HAP-1 (cell line): ENCODE results near the gene VSX2.

Experiments
- DNase-seq, 2 experiments: peaks; one replicate each; pipeline ENCODE4 v3.0.0-alpha.2; 2016 to 2020; ENCODE audit warnings: low spot score in 2 of 2
- H3K27me3 ChIP-seq: fragments of 250-450 bp; sonication (Bioruptor Pico); 2 replicates; pipeline ENCODE4 v1.5.1; 2020; ENCODE audit warnings: low read depth, mild to moderate bottlenecking, moderate library complexity
- H3K36me3 ChIP-seq: fragments of 250-450 bp; sonication (Bioruptor Pico); replicated peaks from 2 replicates; pipeline ENCODE4 v1.5.1; 2020; ENCODE audit warnings: mild to moderate bottlenecking
- H3K4me1 ChIP-seq: fragments of 250-450 bp; sonication (Bioruptor Pico); 2 replicates; pipeline ENCODE4 v1.5.1; 2020; ENCODE audit warnings: mild to moderate bottlenecking
- H3K4me3 ChIP-seq: fragments of 250-450 bp; sonication (Bioruptor Pico); 2 replicates; pipeline ENCODE4 v1.5.1; 2020; ENCODE audit warnings: mild to moderate bottlenecking, moderate library complexity
- H3K9me3 ChIP-seq: fragments of 250-450 bp; sonication (Bioruptor Pico); 2 replicates; pipeline ENCODE4 v1.5.1; 2020; ENCODE audit warnings: mild to moderate bottlenecking, moderate library complexity
- in situ Hi-C: fragments of 300-500 bp; cut with MboI; formaldehyde crosslinking; loops from 3 replicates; pipeline ENCODE4 v1.14.3; 2020; ENCODE audit warnings: low sequenced_read_pairs, inconsistent platforms, mixed read lengths

The VSX2 gene

DNA sequence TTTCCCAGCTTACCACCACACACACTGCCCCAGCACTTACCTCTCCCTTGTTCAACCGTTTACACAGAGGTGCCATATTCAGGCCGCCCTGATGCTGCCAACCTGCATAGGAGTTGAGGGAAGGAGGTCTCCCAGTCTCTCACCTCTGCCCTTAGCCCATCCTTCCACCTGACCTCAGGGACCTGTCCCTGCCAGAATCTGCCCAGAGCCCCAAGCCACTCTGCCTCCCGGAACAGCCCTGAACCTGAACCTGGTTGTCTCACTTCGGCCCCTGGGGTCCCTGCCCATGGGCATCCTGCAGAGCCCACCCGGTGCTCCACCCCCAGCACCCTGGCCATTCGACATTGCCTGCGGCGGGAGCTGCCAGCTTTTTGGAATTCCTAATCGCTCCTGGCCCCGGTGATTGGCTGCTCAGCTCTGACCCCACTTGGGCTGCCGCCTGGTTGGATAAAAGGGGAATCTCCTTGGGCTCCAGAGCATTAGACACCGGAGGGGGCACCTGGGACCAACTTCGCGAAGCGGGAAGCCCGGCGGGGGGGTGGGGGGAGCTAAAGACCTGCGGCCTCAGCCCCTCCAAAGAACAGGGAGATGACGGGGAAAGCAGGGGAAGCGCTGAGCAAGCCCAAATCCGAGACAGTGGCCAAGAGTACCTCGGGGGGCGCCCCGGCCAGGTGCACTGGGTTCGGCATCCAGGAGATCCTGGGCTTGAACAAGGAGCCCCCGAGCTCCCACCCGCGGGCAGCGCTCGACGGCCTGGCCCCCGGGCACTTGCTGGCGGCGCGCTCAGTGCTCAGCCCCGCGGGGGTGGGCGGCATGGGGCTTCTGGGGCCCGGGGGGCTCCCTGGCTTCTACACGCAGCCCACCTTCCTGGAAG, at the start of gene VSX2:
Gene VSX2, plus strand, starts transcription at position 476 of the 874 bp plus-strand sequence. Its CDS starts 113 bp downstream, at position 589.
- no peak within 1 kb of the TSS for H3K4me3 ChIP-seq
- H3K36me3 ChIP-seq, result no peaks in the 10 kb centered on the region
- H3K27me3 ChIP-seq, result peaks cover 68% of the 10 kb centered on the region
- H3K4me1 ChIP-seq, result no peaks in the 10 kb centered on the region
- DNase-seq, result no peak
- in situ Hi-C loops, result no loop called here
- no peaks in the 10 kb centered on the region for H3K9me3 ChIP-seq

DNA sequence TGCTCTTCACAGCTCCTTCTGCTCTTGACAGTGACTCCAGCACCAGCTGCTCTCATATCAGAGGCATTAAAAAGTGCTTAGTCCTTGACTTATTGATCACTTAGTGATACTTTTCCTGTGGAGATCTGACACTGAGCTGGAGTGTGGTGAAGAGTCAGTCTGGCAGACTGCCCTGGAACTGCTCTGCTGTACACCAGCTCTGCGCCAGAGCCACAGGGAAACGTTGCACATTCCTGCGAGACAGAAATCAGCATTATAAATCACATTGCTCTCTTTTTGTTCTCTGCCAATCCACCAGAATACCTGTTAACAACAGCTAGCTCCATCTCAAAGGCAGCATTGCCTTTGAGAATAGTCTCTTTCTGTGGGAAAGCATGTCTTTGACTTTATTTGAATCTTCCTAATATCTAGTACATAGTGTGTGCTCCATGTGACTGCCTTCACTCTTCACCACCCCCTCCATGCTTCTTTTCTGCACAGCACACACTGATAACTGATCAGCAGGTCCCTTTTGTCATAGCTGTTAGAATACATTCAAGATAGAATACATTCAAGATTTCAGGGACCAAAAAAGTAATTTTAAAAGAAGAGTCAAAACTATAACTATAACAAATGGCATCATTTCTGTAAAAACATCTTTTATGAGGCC, 48.2 kb upstream of the VSX2 start:
- peaks cover 5% of the 10 kb centered on the region; the same call in 1 of the 2 replicates for H3K4me1 ChIP-seq
- in situ Hi-C loops, result no loop called here
- H3K9me3 ChIP-seq, result no peaks in the 10 kb centered on the region
- H3K4me3 ChIP-seq, result no peak overlapping the region
- no peaks in the 10 kb centered on the region for H3K27me3 ChIP-seq
- DNase-seq, result no peak
- H3K36me3 ChIP-seq, result no peaks in the 10 kb centered on the region

DNA sequence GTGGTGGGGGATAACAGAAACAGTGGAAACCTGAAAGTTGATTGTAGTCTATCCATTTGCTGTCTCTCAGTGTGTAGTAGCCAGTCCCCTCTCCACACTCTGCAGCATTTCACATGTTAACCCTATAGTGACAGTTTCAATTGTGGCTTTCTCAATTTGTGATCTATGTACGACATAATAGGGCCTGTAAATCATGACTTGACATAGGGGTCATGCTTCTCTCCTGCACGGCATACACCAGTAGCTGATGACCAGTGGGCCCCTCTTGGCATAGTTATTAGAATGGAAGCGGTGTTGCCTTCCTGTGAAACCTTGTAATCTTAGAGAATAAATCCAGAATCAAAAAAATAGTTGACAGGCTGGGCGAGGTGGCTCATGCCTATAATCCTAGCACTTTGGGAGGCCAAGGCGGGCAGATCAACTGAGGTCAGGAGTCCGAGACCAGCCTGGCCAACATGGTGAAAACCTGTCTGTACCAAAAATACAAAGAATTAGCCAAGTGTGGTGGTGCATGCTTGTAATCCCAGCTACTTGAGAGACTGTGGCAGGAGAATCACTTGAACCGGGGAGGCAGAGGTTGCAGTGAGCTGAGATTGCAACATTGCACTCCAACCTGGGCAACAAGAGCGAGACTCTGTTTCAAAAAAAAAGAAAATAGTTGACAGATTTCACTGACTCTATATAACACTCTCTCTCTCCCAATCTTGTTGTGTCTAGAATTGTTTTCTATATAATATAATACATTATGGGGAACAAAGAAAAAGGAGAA, 44.6 kb upstream of the VSX2 start:
- Histone ChIP-seq H3K4me1 (peaks cover 5% of the 10 kb centered on the region; the same call in 1 of the 2 replicates), H3K4me3 (no peak overlapping the region), H3K9me3 (no peaks in the 10 kb centered on the region), H3K27me3 (no peaks in the 10 kb centered on the region), H3K36me3 (peaks cover 5% of the 10 kb centered on the region)
- in situ Hi-C loops, result no loop called here
- no peak for DNase-seq

DNA sequence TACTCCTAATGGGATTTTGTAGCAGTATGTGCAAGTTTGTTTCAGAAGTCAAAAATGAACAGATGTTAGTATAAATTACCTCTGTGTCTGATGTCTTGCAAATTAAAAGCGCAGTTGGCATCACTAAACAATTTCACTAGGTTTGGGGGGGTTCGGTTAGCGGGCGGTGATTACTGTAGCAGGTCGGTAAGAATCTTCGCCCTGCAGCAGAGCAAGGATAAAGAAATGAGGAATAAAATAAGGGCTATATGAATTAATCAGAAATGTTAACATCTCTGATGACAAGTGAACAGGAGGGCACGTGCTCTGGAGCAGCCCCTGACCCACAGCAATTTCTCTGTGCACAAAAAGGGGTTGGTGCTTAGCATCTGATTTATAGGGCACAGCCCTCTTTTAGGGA, 43.6 kb upstream of the VSX2 start:
- Histone ChIP-seq H3K9me3 (no peaks in the 10 kb centered on the region), H3K27me3 (no peaks in the 10 kb centered on the region), H3K4me1 (peaks cover 5% of the 10 kb centered on the region; the same call in 1 of the 2 replicates), H3K4me3 (no peak overlapping the region), H3K36me3 (peaks cover 7% of the 10 kb centered on the region)
- no peak for DNase-seq
- in situ Hi-C loops, result no loop called here

DNA sequence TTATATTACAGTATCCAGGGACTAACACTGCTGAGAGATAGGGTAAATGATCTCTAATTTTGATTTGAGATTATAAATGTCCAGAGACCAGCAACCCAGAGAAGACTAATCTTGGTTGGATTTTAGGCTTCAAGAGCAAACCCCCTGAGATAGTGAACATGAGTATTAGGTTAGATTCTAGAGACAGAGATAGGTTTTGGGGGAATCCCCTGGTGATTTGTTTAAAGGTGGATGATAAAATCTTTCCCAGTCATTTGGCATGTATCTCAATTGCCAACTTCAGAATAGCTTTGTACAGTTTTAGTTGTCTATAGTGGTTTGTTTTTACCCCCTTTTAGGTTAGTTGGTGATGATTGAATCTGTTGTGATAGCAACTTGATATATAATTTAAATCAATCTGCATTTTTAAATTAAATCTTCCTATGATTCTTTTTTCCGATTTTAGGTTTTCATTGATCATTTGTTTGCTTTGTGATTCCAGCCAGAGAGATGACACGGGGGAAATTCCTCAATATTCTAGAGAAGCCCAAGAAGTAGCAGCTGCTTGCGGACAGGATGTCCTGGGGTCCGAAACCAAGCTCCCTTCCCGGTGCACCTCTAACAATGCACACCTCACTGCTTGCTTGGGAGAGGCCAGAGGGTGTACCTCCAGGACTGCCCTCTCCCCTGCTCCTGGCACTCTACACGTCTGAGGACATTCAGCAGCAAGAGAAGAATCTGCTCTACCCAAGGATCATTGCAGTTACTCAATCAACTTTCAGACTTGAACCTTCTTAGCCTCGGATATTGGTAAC, 40.6 kb upstream of the VSX2 start:
- DNase-seq, result no peak
- H3K9me3 ChIP-seq, result no peaks in the 10 kb centered on the region
- no peaks in the 10 kb centered on the region for H3K27me3 ChIP-seq
- H3K36me3 ChIP-seq, result peaks cover 7% of the 10 kb centered on the region
- in situ Hi-C loops, result no loop called here
- peaks cover 2% of the 10 kb centered on the region; the same call in 1 of the 2 replicates for H3K4me1 ChIP-seq
- no peak overlapping the region for H3K4me3 ChIP-seq

DNA sequence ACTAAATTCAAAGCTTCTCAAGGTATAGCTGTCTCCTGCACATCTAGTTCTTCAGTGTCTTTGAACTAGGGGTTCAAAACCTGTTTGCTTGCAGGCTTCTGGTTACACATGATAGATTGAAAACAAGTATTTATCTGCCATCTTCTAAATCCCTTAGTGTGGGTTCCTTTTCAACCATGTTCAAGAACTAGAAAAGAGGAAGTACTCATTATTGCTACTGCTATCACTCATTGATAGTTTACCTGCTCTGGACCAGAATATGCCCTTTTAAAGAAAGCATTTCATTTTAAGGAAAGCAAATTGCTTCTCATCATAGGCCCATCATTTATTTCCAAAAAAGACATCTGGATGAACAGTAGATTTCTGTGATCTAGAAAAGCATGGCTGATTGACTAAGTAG, 37.1 kb upstream of the VSX2 start:
- Histone ChIP-seq H3K27me3 (no peaks in the 10 kb centered on the region), H3K4me3 (no peak overlapping the region), H3K36me3 (peaks cover 7% of the 10 kb centered on the region), H3K9me3 (no peaks in the 10 kb centered on the region), H3K4me1 (no peaks in the 10 kb centered on the region)
- DNase-seq, result no peak
- in situ Hi-C loops, result no loop called here

DNA sequence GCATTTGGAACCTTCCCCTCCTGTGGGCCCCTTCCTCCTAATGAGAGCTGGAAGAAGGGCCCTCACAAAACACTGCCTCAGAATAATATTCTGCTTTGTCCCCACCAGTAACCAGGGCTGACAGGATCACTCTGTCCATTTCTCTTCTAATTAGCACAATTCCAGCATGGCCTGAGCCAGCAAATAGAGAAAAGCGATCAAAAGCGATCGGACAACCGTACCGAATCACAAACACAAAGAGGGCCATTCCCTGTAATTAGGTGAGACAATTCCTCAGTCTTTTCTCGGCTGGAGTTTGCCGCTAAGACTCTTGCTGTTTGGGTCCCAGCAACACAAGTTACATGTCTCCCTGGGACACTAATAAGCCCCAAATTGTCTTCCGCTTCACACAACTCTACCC, 35.6 kb upstream of the VSX2 start:
- DNase-seq, result no peak
- H3K4me1 ChIP-seq, result no peaks in the 10 kb centered on the region
- in situ Hi-C loops, result no loop called here

DNA sequence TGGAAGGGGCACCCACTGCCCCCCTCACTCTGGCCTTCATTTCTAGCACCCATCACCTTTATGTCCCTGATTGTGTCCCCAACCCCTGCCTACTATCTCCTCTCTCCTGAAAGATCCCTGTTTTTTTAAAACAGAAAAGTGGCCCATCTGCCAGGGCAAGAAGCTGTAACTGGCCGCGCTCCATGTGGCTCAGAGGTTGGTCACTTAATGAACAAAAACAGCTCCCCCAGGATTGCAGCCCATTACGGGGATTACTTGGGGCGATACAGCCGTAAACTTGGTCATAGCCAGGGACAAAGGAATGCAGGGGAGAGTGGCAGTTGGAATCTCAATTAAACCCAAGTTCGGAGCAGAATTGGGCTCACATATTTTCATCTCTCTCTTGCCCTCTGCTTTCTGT, 34.8 kb upstream of the VSX2 start:
- Histone ChIP-seq H3K36me3 (peaks cover 3% of the 10 kb centered on the region), H3K4me1 (no peaks in the 10 kb centered on the region), H3K27me3 (no peaks in the 10 kb centered on the region), H3K4me3 (no peak overlapping the region), H3K9me3 (no peaks in the 10 kb centered on the region)
- in situ Hi-C loops, result no loop called here
- no peak for DNase-seq

More for the DNA sequence above, 35.6 kb upstream of the VSX2 start:
- Histone ChIP-seq H3K36me3 (peaks cover 7% of the 10 kb centered on the region), H3K27me3 (no peaks in the 10 kb centered on the region), H3K4me3 (no peak overlapping the region), H3K9me3 (no peaks in the 10 kb centered on the region)

DNA sequence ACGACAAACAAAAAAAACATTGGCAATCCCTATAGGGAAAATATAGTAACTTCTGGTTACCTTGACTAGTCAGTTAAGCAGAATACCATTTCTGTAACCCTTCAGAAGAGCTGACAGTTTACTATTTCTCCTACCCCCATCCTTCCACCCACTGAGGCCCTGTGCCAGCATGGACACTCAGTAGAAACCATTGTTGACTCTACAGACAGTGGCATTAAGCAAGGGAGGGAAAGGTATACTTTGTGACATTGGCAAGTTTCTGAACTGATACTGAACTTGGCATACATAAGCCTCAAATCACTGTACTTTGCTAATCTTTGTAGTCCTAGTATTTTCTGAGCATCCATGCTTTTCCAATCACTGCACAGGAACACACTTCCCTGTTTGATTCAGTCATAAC, 33.4 kb upstream of the VSX2 start:
- Histone ChIP-seq H3K4me1 (no peaks in the 10 kb centered on the region), H3K36me3 (no peaks in the 10 kb centered on the region), H3K27me3 (no peaks in the 10 kb centered on the region), H3K9me3 (no peaks in the 10 kb centered on the region), H3K4me3 (no peak overlapping the region)
- DNase-seq, result no peak
- in situ Hi-C loops, result no loop called here

DNA sequence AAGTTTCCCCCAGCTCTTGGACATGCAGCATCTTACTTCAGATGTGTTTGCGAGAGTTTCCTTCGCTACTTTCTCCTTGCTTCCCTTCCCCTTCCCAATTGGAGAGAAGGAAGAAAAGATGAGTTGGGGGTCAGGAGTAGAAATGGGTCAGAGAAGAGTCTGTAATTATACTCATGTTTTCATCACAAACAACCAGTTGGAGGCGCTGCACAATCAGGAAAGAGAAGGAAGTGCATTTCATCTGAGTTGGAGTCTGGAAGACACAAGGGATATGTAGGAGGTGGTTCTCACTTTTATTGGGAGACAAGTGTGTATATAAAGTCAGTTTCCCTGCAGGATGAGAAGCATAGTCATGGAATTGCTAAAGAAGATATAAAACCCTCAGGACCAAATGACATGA, 31.3 kb upstream of the VSX2 start:
- Histone ChIP-seq H3K36me3 (no peaks in the 10 kb centered on the region), H3K9me3 (no peaks in the 10 kb centered on the region), H3K4me3 (no peak overlapping the region), H3K27me3 (no peaks in the 10 kb centered on the region), H3K4me1 (no peaks in the 10 kb centered on the region)
- in situ Hi-C loops, result no loop called here
- peak in 1 of 2 experiments; percentile 56 for DNase-seq

DNA sequence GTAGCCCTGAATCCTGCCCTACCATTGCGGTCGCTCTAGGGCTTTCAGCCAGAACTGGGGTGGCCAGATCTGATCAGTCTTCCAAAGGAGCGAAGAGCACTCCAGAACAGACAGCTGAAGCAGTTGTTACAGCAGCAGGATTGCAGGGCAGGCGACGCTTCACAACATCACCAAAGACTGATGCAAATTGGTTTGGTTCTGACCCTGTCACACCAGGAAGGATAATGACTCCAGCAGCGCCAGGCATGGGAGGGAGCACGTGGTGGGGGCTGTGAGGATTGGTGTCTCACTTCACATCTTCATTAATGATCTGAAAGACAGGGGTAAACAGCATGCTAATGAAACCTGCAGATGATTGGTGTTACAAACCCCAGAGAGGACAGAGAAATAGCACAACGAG, 30.6 kb upstream of the VSX2 start:
- Histone ChIP-seq H3K4me1 (no peaks in the 10 kb centered on the region), H3K27me3 (no peaks in the 10 kb centered on the region), H3K9me3 (no peaks in the 10 kb centered on the region), H3K36me3 (no peaks in the 10 kb centered on the region), H3K4me3 (no peak overlapping the region)
- in situ Hi-C loops, result no loop called here
- no peak for DNase-seq

DNA sequence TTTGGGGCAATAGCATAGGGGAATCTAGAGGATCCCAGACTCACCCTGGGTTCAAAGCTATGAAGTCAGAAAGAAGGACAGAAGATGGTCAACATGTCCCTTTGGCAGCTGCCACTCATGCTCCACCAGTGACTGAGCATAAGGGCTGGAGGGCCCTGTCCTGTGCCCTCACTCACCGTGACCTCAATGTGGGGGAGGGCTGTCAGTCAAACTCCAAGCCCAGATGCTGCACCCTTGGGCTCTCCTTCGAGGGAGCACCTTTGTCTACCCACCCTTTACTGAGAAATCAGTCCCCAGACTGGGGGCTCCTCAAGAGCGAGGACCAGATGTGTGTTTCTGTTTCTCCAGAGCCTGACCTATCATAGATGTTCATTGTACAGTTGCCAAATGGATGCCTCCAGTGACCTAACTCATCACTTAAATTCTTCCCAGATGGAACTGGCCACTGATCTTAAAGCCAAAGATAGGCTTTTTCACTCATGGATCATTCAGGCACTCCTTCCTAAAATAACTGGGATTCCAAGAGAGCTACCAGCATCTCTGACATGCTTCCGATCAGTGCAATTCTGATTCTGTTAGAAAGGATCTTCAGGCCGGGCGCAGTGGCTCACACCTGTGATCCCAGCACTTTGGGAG, 27.2 kb upstream of the VSX2 start:
- in situ Hi-C loops, result no loop called here
- H3K4me1 ChIP-seq, result no peaks in the 10 kb centered on the region
- DNase-seq, result no peak
- no peaks in the 10 kb centered on the region for H3K36me3 ChIP-seq
- H3K27me3 ChIP-seq, result no peaks in the 10 kb centered on the region
- no peak overlapping the region for H3K4me3 ChIP-seq
- no peaks in the 10 kb centered on the region for H3K9me3 ChIP-seq
